T-helper 2 cell (primary cell): ENCODE results near the gene PRMT9.
A peak's percentile ranks its signal among the peaks of the same experiment; 100 is the strongest.

Experiments used
- DNase-seq, 5 experiments: peaks; one replicate each; pipeline versions ENCODE4 v3.0.0 to v3.0.0-alpha.2; 2012 to 2022
- total RNA-seq, 2 donors: gene quantifications; one replicate each; lab custom pipeline; 2026; lab: John Stamatoyannopoulos, UW

Gene PRMT9
- 27.7 to 57.4 reads per million in 2 donors for total RNA-seq

- DNase-seq: peak; percentile 71 to 94 (median 80)
Measured at GRCh38 chr4:147683717-147684700, at the start of gene PRMT9. Gene PRMT9 (minus strand): TSS chr4:147684163. CDS start chr4:147683987, 176 bp downstream.

- peak in 1 of 5 experiments; percentile 37 for DNase-seq
Measured at GRCh38 chr4:147732518-147733235, 48.7 kb upstream of the PRMT9 start.

- peak; percentile 39 to 77 (median 55) for DNase-seq
Measured at GRCh38 chr4:147731580-147732517, 47.9 kb upstream of the PRMT9 start, which contains the start of gene ARHGAP10. Gene ARHGAP10 (plus strand): TSS chr4:147732088. CDS start chr4:147732302, 214 bp downstream.

- no peak for DNase-seq
Measured at GRCh38 chr4:147730333-147730732, 46.4 kb upstream of the PRMT9 start.

GRCh38 chr4:147727476-147728028, 43.6 kb upstream of the PRMT9 start:
- no peak for DNase-seq

- no peak for DNase-seq
Measured at GRCh38 chr4:147725673-147726072, 41.7 kb upstream of the PRMT9 start.

- no peak for DNase-seq
Measured at GRCh38 chr4:147724468-147725201, 40.7 kb upstream of the PRMT9 start.

- no peak for DNase-seq
Measured at GRCh38 chr4:147723326-147723725, 39.4 kb upstream of the PRMT9 start.

GRCh38 chr4:147717878-147718277, 33.9 kb upstream of the PRMT9 start:
- no peak for DNase-seq

- no peak for DNase-seq
Measured at GRCh38 chr4:147714575-147715401, 30.8 kb upstream of the PRMT9 start.

GRCh38 chr4:147709999-147710398, 26.0 kb upstream of the PRMT9 start:
- no peak for DNase-seq

GRCh38 chr4:147707892-147708672, 24.1 kb upstream of the PRMT9 start:
- DNase-seq: peak in 4 of 5 experiments; percentile 7 to 55 (median 35)

GRCh38 chr4:147704846-147705245, 20.9 kb upstream of the PRMT9 start:
- DNase-seq: no peak

- no peak for DNase-seq
Measured at GRCh38 chr4:147696866-147697265, 12.9 kb upstream of the PRMT9 start.

GRCh38 chr4:147693218-147693617, 9.3 kb upstream of the PRMT9 start:
- DNase-seq: no peak

GRCh38 chr4:147691820-147692219, 7.9 kb upstream of the PRMT9 start:
- no peak for DNase-seq

GRCh38 chr4:147689067-147689466, 5.1 kb upstream of the PRMT9 start:
- peak in 2 of 5 experiments; percentile 12 to 91 for DNase-seq

- peak in 1 of 5 experiments; percentile 55 for DNase-seq
Measured at GRCh38 chr4:147683188-147683591, 773 bp downstream of the PRMT9 start.

GRCh38 chr4:147682755-147683154, 1.2 kb downstream of the PRMT9 start:
- DNase-seq: no peak
